Lower lobe of right lung (tissue), 2 donors: Measurements from ENCODE around the gene IRS2. TPM values are rescaled to one million over a fixed set of nuclear protein-coding genes. Genes with fewer than 3 reads are reported as not detected.

ENCODE experiments used
- ATAC-seq, 2 donors: fragments of 200-7000 bp; cut with Tn5 transposase; one replicate each; pipeline ENCODE4 v1.9.1; 2020 to 2022; ENCODE audit warnings: mild to moderate bottlenecking in 2 of 2, moderate library complexity in 2 of 2
- DNase-seq: peaks from one replicate; pipeline ENCODE4 v3.0.0-alpha.2; 2020
- H3K27ac ChIP-seq: fragments of 200-600 bp; one replicate; pipeline ENCODE4 v1.8.0; 2022
- H3K27me3 ChIP-seq: fragments of 200-600 bp; one replicate; pipeline ENCODE4 v1.8.0; 2022; ENCODE audit warnings: low read depth
- H3K36me3 ChIP-seq: fragments of 200-600 bp; one replicate; pipeline ENCODE4 v1.8.0; 2022; ENCODE audit warnings: mild to moderate bottlenecking
- H3K4me1 ChIP-seq: fragments of 200-600 bp; one replicate; pipeline ENCODE4 v1.8.0; 2022
- H3K4me3 ChIP-seq: fragments of 200-600 bp; one replicate; pipeline ENCODE4 v1.8.0; 2022; ENCODE audit warnings: mild to moderate bottlenecking
- H3K9me3 ChIP-seq: fragments of 200-600 bp; one replicate; pipeline ENCODE4 v1.8.0; 2022
- CTCF ChIP-seq: fragments of 200-600 bp; IDR thresholded peaks from one replicate; pipeline ENCODE4 v1.8.0; 2022; ENCODE audit warnings: antibody characterized with exemption, mild to moderate bottlenecking
- intact Hi-C: fragments of 100-400 bp; cut with DNase I; formaldehyde crosslinking; loops from one replicate; pipeline ENCODE4 v1.11.0; 2022
- total RNA-seq: library from RNA; stranded (reverse); fragmentation: NEBNext Ultra II Directional; extraction: Animal tissue kit (Norgen Biotek cat#: 25700); gene quantifications from one replicate; pipeline ENCODE4 v1.2.1, GENCODE V29; 2021
- donor health status: DM: no; HTN: yes; CAD: no; lungs with severe emphysema.

Gene IRS2
- total RNA-seq, 1 donor from 2014 or later: 34.0 TPM

GRCh38 chr13:109745060-109745459 is 41.3 kb downstream of the IRS2 start:
- Histone ChIP-seq H3K4me1 (peaks cover 16% of the 10 kb centered on the region), H3K27me3 (no peaks in the 10 kb centered on the region), H3K36me3 (no peaks in the 10 kb centered on the region), H3K27ac (no peak overlapping the region), H3K9me3 (no peaks in the 10 kb centered on the region), H3K4me3 (no peak overlapping the region)
- ATAC-seq: peak in 1 of 2 donors; percentile 8
- no peak for TF ChIP-seq CTCF
- no peak for DNase-seq
- intact Hi-C loops: no loop called here

GRCh38 chr13:109744512-109745051 is 41.8 kb downstream of the IRS2 start:
- Histone ChIP-seq H3K36me3 (no peaks in the 10 kb centered on the region), H3K27ac (no peak overlapping the region), H3K9me3 (no peaks in the 10 kb centered on the region), H3K4me1 (peaks cover 16% of the 10 kb centered on the region), H3K27me3 (no peaks in the 10 kb centered on the region), H3K4me3 (peak overlapping the region; percentile 10)
- ATAC-seq: peak; percentile 6 to 35
- intact Hi-C loops: no loop called here
- no peak for DNase-seq
- no peak for TF ChIP-seq CTCF

GRCh38 chr13:109743706-109744453 is 42.5 kb downstream of the IRS2 start:
- peaks cover 16% of the 10 kb centered on the region for H3K4me1 ChIP-seq
- DNase-seq: no peak
- H3K27ac ChIP-seq: no peak overlapping the region
- TF ChIP-seq CTCF: no peak
- H3K27me3 ChIP-seq: no peaks in the 10 kb centered on the region
- H3K36me3 ChIP-seq: no peaks in the 10 kb centered on the region
- no peaks in the 10 kb centered on the region for H3K9me3 ChIP-seq
- peak; percentile 28 to 50 for ATAC-seq
- no peak overlapping the region for H3K4me3 ChIP-seq
- intact Hi-C loops: no loop called here

GRCh38 chr13:109741966-109742365 is 44.4 kb downstream of the IRS2 start:
- TF ChIP-seq CTCF: no peak
- H3K27me3 ChIP-seq: no peaks in the 10 kb centered on the region
- H3K9me3 ChIP-seq: no peaks in the 10 kb centered on the region
- intact Hi-C loops: no loop called here
- ATAC-seq (no peak), DNase-seq (no peak)
- H3K4me1 ChIP-seq: peaks cover 16% of the 10 kb centered on the region
- no peaks in the 10 kb centered on the region for H3K36me3 ChIP-seq
- H3K27ac ChIP-seq: no peak overlapping the region
- H3K4me3 ChIP-seq: no peak overlapping the region

GRCh38 chr13:109740721-109741120 is 45.7 kb downstream of the IRS2 start:
- no peak for ATAC-seq
- H3K4me3 ChIP-seq: no peak overlapping the region
- no peak for DNase-seq
- peaks cover 16% of the 10 kb centered on the region for H3K4me1 ChIP-seq
- no peaks in the 10 kb centered on the region for H3K36me3 ChIP-seq
- no peak overlapping the region for H3K27ac ChIP-seq
- intact Hi-C loops: no loop called here
- no peaks in the 10 kb centered on the region for H3K27me3 ChIP-seq
- H3K9me3 ChIP-seq: no peaks in the 10 kb centered on the region
- TF ChIP-seq CTCF: no peak
